ENCODE results near the gene ATM. TPM values are rescaled to one million over a fixed set of nuclear protein-coding genes. Genes with fewer than 3 reads are reported as not detected.
A peak's percentile ranks its signal among the peaks of the same experiment; 100 is the strongest.

Gene ATM
- total RNA-seq, 1 donor, result 152 TPM

DNA sequence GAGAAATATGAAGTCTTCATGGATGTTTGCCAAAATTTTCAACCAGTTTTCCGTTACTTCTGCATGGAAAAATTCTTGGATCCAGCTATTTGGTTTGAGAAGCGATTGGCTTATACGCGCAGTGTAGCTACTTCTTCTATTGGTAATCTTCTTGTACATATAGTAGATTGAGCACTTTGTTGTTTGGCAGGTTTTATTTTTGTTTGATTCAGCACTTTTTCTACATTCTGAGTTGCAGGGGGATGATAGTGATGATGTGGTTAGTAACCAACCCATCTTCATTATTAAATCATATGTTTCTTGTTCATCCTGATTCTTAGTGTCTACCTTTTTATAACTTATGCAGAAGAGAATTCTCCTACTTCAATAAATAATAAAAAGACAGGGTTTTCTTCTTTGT, 122.9 kb downstream of the ATM start:
- no peak for DNase-seq (ENCODE audit: low read depth)
- TF ChIP-seq, protein P1, sequence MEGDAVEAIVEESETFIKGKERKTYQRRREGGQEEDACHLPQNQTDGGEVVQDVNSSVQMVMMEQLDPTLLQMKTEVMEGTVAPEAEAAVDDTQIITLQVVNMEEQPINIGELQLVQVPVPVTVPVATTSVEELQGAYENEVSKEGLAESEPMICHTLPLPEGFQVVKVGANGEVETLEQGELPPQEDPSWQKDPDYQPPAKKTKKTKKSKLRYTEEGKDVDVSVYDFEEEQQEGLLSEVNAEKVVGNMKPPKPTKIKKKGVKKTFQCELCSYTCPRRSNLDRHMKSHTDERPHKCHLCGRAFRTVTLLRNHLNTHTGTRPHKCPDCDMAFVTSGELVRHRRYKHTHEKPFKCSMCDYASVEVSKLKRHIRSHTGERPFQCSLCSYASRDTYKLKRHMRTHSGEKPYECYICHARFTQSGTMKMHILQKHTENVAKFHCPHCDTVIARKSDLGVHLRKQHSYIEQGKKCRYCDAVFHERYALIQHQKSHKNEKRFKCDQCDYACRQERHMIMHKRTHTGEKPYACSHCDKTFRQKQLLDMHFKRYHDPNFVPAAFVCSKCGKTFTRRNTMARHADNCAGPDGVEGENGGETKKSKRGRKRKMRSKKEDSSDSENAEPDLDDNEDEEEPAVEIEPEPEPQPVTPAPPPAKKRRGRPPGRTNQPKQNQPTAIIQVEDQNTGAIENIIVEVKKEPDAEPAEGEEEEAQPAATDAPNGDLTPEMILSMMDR (IDR thresholded peaks at IDR 0.05; ENCODE audit: insufficient read depth, low read depth, low read length), result no peak
- H3K4me3 ChIP-seq (ENCODE audit: low read depth, low read length), result no peak overlapping the region

DNA sequence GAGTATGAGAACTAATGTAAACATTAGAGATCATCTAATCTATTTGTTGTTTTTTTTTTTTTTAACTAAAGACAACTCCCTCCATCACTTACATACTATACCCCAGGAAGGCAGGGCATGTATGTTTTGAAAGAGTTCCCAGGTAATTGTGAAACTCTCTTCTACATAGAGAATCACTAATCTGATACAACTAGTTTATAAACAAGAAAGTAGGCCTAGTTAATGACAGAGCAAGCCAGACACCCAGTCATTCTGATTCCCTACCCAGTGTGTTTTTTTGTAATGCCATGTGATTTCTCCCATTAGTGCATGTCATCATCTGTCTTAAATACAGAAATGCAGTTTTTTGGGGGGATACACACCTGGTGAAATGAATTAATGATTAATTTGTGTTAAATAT, 123.6 kb downstream of the ATM start:
- DNase-seq (ENCODE audit: low read depth), result no peak
- TF ChIP-seq, protein P1 (IDR thresholded peaks at IDR 0.05; ENCODE audit: insufficient read depth, low read depth, low read length), result no peak
- H3K4me3 ChIP-seq (ENCODE audit: low read depth, low read length), result no peak overlapping the region

DNA sequence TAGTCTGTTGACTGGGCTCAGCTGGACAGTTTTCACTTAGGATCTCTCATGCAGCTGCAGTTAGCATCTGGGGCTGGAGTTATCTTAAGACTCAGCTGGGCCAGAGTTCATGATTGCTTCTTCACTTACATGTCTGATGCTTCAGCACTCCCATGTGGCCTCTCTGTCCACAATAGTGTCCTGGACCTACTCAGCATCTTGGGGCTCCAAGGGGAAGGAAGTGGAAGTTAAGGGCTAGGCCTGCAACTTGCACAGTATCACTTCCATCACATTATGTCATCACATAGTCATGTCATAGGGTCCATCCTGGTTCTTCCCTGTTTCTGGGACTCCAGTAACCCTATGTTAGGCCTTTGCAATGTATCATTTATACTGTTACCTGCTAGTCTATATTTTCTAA, 128.6 kb downstream of the ATM start:
- no peak for DNase-seq (ENCODE audit: low read depth)
- TF ChIP-seq, protein P1 (IDR thresholded peaks at IDR 0.05; ENCODE audit: insufficient read depth, low read depth, low read length), result no peak
- no peak overlapping the region for H3K4me3 ChIP-seq (ENCODE audit: low read depth, low read length)

DNA sequence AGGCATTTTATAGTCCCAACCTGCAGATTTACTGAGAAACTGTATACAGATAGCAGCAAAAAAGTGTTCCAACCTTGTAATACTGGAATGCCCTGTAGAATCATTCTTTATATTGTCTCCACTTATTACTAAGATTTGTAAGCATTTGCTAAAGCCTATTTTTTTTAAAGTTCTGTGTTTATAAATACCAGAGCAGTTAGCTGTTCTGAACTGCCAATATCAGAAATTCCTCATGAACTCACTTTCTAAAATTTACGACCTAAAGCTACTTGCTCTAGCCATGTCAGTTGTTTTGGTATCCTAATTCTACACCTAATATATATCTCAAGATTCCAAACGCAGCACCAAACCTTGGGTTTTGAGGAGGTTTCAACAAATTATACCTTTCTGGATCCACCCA, 141.3 kb downstream of the ATM start:
- DNase-seq (ENCODE audit: low read depth), result peak; percentile 14
- TF ChIP-seq, protein P1 (IDR thresholded peaks at IDR 0.05; ENCODE audit: insufficient read depth, low read depth, low read length), result no peak
- H3K4me3 ChIP-seq (ENCODE audit: low read depth, low read length), result no peak overlapping the region

DNA sequence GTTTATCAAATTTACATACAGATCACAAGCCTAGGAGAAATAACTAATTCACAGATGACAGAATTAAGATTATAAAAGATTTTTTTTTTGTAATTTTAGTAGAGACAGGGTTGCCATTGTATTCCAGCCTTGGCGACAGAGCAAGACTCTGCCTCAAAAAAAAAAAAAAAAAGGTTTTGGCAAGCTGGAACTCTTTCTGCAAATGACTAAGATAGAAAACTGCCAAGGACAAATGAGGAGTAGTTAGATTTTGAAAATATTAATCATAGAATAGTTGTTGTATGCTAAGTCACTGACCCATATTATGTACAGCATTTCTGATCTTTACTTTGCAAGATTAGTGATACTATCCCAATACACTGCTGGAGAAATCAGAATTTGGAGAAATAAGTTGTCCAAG, 145.3 kb downstream of the ATM start:
- DNase-seq (ENCODE audit: low read depth), result no peak
- TF ChIP-seq, protein P1 (IDR thresholded peaks at IDR 0.05; ENCODE audit: insufficient read depth, low read depth, low read length), result no peak
- no peak overlapping the region for H3K4me3 ChIP-seq (ENCODE audit: low read depth, low read length)

DNA sequence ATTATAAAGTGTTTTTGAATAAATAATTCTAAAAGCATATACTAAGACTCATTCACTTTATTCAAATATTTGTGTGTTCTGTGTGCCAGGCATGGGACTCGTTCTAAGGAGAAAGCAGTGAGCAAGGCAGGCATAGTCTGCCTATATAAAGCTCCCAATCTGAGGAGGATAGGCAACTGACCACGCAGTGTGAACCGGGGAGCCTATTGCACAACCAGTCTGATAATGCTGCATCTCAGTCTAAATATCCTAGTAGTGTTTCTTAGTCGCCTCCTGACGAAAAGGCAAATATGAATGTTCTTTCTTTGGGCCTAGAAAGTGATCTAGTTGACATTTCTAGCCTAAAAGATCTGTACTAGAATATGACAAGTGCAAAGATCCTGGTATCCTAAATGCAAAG, 146.2 kb downstream of the ATM start:
- TF ChIP-seq, protein P1 (IDR thresholded peaks at IDR 0.05; ENCODE audit: insufficient read depth, low read depth, low read length), result no peak
- H3K4me3 ChIP-seq (ENCODE audit: low read depth, low read length), result no peak overlapping the region
- peak; percentile 25 for DNase-seq (ENCODE audit: low read depth)

DNA sequence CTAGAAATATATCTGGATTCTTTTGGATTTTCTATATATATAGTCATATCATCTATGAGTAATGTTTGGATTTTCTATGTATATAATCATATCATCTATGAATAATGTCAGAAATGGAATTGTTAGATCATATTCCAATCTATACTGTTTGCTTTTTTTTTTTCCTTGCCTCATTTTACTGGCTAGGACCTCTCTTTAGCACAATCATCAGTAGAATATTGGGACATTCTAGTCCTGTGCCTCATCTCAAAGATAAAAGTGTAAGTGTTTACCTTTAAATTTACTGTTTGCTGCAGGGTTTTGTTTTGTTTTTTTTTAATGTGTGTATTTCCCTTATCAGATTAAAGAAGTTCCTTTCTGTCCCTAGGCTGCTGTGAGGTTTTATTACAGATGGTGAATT, 147.4 kb downstream of the ATM start:
- no peak overlapping the region for H3K4me3 ChIP-seq (ENCODE audit: low read depth, low read length)
- DNase-seq (ENCODE audit: low read depth), result no peak
- TF ChIP-seq, protein P1 (IDR thresholded peaks at IDR 0.05; ENCODE audit: insufficient read depth, low read depth, low read length), result no peak

Measured in fibroblast of villous mesenchyme (primary cell).